Measurements from ENCODE around the gene BICD2.
A peak's percentile ranks its signal among the peaks of the same experiment; 100 is the strongest.

Gene BICD2

DNA sequence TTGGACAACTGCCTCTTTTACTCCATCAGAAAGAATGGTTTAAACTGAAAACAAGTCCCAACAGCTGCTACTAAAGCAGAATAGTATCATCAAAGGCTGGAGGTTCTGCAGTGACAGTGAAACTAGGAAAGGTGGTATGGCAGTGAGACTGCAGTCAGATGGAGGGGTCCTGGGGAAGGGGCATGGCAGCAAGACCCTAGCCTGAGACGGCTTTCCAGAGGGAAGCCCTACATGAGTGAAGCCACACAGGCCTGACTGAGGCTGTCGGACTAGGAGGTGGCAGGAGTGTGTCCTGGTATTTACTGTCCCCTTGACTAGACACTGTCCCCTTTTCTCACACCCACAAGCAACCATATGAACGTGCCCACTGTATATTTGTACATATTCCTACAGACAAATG is 54.3 kb downstream of the BICD2 start:
- Mint-ChIP-seq H3K4me1 (peaks cover 29% of the 10 kb centered on the region), H3K36me3 (ENCODE audit: low read depth) (peaks cover 24% of the 10 kb centered on the region), H3K27ac (no peak overlapping the region), H3K9me3 (no peaks in the 10 kb centered on the region), H3K4me3 (no peak overlapping the region), H3K27me3 (no peaks in the 10 kb centered on the region)
- ATAC-seq = no peak
- DNase-seq = no peak

DNA sequence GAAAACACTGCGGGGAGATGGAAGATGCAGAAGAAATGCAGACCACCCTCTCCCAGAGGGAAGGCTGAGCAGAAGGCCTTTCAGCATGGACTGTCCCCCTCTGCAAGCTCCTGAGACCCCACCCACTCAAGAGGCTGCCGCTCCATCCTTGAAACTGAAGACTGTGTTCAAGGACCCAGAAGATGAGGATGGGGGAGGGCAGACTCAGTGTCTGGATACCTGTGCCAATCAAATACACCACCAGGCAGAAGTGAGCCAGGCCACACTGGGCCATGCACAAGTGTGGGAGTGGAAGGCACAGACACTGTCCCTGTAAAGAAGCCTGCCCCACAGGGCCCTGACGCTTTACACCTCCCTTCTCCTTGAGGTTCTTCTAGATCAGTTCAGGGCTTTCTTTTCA is 54.7 kb downstream of the BICD2 start:
- H3K27ac Mint-ChIP-seq = no peak overlapping the region

DNA sequence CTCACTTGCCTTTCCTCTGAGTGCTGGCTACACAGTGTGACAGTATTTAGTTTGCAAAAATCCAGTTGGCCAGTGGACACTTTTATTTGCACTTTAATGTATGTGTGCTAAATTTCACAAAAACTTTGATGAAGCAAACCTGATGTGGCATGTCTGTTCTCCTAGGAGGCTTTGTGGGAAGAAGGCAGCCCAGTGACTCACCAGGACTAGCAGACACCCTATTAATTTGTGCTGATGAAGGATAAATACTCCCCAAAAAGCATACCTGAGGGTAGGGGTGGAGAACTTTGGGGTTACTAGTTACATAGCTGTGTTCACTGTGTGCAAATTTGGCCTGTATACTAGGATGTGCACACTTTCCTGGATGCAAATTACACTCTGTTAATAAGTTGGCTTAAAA is 55.4 kb downstream of the BICD2 start:
- Mint-ChIP-seq H3K4me3 (no peak overlapping the region), H3K9me3 (no peaks in the 10 kb centered on the region), H3K4me1 (peaks cover 29% of the 10 kb centered on the region), H3K36me3 (ENCODE audit: low read depth) (peaks cover 20% of the 10 kb centered on the region), H3K27ac (no peak overlapping the region), H3K27me3 (no peaks in the 10 kb centered on the region)
- DNase-seq (no peak), ATAC-seq (no peak)

More for the DNA sequence above, 54.7 kb downstream of the BICD2 start:
- H3K9me3 Mint-ChIP-seq = no peaks in the 10 kb centered on the region
- H3K4me1 Mint-ChIP-seq = peaks cover 29% of the 10 kb centered on the region
- no peaks in the 10 kb centered on the region for H3K27me3 Mint-ChIP-seq
- H3K36me3 Mint-ChIP-seq (ENCODE audit: low read depth) = peaks cover 24% of the 10 kb centered on the region
- no peak for DNase-seq
- H3K4me3 Mint-ChIP-seq = no peak overlapping the region
- no peak for ATAC-seq

- H3K27ac Mint-ChIP-seq = no peak overlapping the region
- H3K4me1 Mint-ChIP-seq = peaks cover 19% of the 10 kb centered on the region
- ATAC-seq = no peak
- H3K4me3 Mint-ChIP-seq = no peak overlapping the region
- DNase-seq = no peak
- no peaks in the 10 kb centered on the region for H3K9me3 Mint-ChIP-seq
- H3K27me3 Mint-ChIP-seq = no peaks in the 10 kb centered on the region
- H3K36me3 Mint-ChIP-seq (ENCODE audit: low read depth) = peaks cover 11% of the 10 kb centered on the region
Measured at GRCh38 chr9:92707530-92707929, 57.1 kb downstream of the BICD2 start.

GRCh38 chr9:92706218-92706940 is 58.3 kb downstream of the BICD2 start:
- peak; percentile 36 for DNase-seq
- H3K27me3 Mint-ChIP-seq = no peaks in the 10 kb centered on the region
- no peaks in the 10 kb centered on the region for H3K9me3 Mint-ChIP-seq
- peak overlapping the region; percentile 23 for H3K27ac Mint-ChIP-seq
- no peak overlapping the region for H3K4me3 Mint-ChIP-seq
- H3K4me1 Mint-ChIP-seq = peaks cover 9% of the 10 kb centered on the region
- peaks cover 4% of the 10 kb centered on the region for H3K36me3 Mint-ChIP-seq (ENCODE audit: low read depth)
- peak; percentile 94 for ATAC-seq

GRCh38 chr9:92704528-92704927 is 60.1 kb downstream of the BICD2 start:
- Mint-ChIP-seq H3K36me3 (ENCODE audit: low read depth) (peaks cover 3% of the 10 kb centered on the region), H3K4me1 (peaks cover 8% of the 10 kb centered on the region), H3K27me3 (no peaks in the 10 kb centered on the region), H3K4me3 (no peak overlapping the region), H3K9me3 (no peaks in the 10 kb centered on the region), H3K27ac (no peak overlapping the region)
- DNase-seq (no peak), ATAC-seq (no peak)

DNA sequence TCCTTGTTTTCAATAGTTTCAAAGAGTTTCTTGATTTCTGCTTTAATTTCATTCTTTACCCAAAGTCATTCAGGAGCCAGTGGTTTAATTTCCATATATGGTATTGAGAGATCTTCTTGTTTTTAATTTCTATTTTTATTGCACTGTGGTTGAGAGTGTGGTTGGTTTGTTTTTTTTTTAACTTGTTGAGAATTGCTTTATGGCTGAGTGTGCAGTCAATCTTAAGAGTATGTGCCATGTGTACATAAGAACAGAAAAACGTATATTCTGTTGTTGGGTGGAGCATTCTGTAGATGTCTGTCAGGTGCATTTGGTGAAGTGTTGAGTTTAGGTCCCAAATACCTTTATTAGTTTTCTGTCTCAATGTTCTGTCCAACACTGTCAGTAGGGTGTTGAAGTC is 68.0 kb downstream of the BICD2 start:
- Mint-ChIP-seq H3K4me1 (peaks cover 3% of the 10 kb centered on the region), H3K36me3 (ENCODE audit: low read depth) (peaks cover 11% of the 10 kb centered on the region), H3K27me3 (no peaks in the 10 kb centered on the region), H3K4me3 (no peak overlapping the region), H3K27ac (no peak overlapping the region), H3K9me3 (peaks cover 54% of the 10 kb centered on the region)
- DNase-seq (no peak), ATAC-seq (no peak)

- H3K4me3 Mint-ChIP-seq = no peak overlapping the region
- no peaks in the 10 kb centered on the region for H3K4me1 Mint-ChIP-seq
- H3K36me3 Mint-ChIP-seq (ENCODE audit: low read depth) = no peaks in the 10 kb centered on the region
- no peaks in the 10 kb centered on the region for H3K27me3 Mint-ChIP-seq
- H3K27ac Mint-ChIP-seq = no peak overlapping the region
- DNase-seq (no peak), ATAC-seq (no peak)
- peaks cover 19% of the 10 kb centered on the region for H3K9me3 Mint-ChIP-seq
Measured at GRCh38 chr9:92686954-92687353, 77.7 kb downstream of the BICD2 start.

DNA sequence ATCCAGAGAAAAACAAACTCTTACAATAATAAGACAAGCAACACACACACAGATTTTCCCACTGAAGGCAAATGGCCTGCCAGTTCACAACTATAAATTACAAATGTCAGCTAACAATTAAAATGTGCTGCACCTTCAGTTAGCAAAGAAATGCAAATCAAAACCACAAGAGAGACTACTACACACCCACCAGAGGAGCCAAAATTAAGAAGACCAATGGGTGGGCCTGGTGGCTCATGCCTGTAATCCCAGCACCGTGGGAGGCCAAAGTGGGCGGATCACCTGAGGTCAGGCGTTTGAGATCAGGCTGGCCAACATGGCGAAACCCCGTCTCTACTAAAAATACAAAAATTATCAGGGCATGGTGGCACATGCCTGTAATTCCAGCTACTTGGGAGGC is 79.6 kb downstream of the BICD2 start:
- Mint-ChIP-seq H3K4me1 (no peaks in the 10 kb centered on the region), H3K27ac (no peak overlapping the region), H3K4me3 (no peak overlapping the region), H3K36me3 (ENCODE audit: low read depth) (no peaks in the 10 kb centered on the region), H3K9me3 (peaks cover 2% of the 10 kb centered on the region), H3K27me3 (no peaks in the 10 kb centered on the region)
- DNase-seq = no peak
- no peak for ATAC-seq

- Mint-ChIP-seq H3K9me3 (no peaks in the 10 kb centered on the region), H3K36me3 (ENCODE audit: low read depth) (no peaks in the 10 kb centered on the region), H3K27me3 (no peaks in the 10 kb centered on the region), H3K4me3 (no peak overlapping the region), H3K4me1 (no peaks in the 10 kb centered on the region), H3K27ac (no peak overlapping the region)
- DNase-seq (no peak), ATAC-seq (no peak)
Measured at GRCh38 chr9:92682269-92682668, 82.4 kb downstream of the BICD2 start.

- no peaks in the 10 kb centered on the region for H3K9me3 Mint-ChIP-seq
- no peak for DNase-seq
- no peak for ATAC-seq
- H3K36me3 Mint-ChIP-seq (ENCODE audit: low read depth) = no peaks in the 10 kb centered on the region
- H3K4me1 Mint-ChIP-seq = no peaks in the 10 kb centered on the region
- H3K4me3 Mint-ChIP-seq = no peak overlapping the region
- H3K27ac Mint-ChIP-seq = no peak overlapping the region
- H3K27me3 Mint-ChIP-seq = no peaks in the 10 kb centered on the region
Measured at GRCh38 chr9:92680166-92681119, 84.2 kb downstream of the BICD2 start.

GRCh38 chr9:92679413-92680165 is 85.0 kb downstream of the BICD2 start:
- ATAC-seq (no peak), DNase-seq (no peak)
- no peaks in the 10 kb centered on the region for H3K4me1 Mint-ChIP-seq
- H3K4me3 Mint-ChIP-seq = no peak overlapping the region
- no peaks in the 10 kb centered on the region for H3K36me3 Mint-ChIP-seq (ENCODE audit: low read depth)
- no peaks in the 10 kb centered on the region for H3K9me3 Mint-ChIP-seq
- no peak overlapping the region for H3K27ac Mint-ChIP-seq
- no peaks in the 10 kb centered on the region for H3K27me3 Mint-ChIP-seq

- Mint-ChIP-seq H3K4me3 (peak overlapping the region; percentile 95), H3K27me3 (no peaks in the 10 kb centered on the region), H3K27ac (peak overlapping the region; percentile 5), H3K9me3 (no peaks in the 10 kb centered on the region), H3K36me3 (ENCODE audit: low read depth) (peaks cover 4% of the 10 kb centered on the region), H3K4me1 (peaks cover 26% of the 10 kb centered on the region)
- DNase-seq (no peak), ATAC-seq (no peak)
Measured at GRCh38 chr9:92671323-92671722, 93.3 kb downstream of the BICD2 start.

DNA sequence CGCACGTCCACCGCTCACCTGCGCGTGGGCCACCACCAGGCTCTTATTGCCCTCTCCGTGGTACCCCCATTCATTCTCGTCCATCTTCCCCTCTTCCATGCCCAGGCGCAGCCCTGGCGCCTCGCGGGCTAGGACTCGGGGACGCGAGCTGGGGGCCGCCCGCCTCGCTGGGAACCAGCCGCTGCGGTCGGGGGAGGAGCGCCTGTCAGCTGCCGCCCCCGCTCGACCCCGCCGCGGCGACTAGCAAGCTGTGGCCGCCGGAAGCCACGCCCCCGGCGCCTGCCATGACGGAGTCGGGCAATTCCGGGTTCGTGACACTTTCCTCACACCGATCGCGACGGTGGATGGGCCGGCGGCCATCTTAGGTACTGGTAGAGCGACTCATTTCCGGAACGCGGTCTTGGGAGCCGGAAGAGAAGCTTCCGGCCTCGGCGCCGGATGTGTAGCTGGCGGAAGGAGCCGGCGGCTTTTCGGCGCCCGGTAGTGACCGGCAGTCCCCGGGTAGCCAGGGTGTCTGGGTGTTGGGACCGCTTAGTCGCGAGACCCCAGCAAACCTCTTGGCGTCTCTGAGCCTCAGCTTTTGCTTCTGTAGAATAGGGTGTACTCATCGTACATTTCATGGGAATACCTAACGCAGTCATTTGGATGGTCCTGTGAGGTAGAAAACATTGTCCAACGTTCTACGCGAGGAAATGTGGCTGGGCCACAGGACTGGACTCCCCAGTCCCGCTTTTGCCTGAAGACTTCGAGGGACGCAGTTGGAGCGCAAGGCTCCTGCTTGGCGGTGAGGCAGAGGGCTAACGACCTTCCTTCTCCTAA is 94.5 kb downstream of the BICD2 start, which contains the start of gene IPPK:
Gene IPPK (minus strand): TSS at position 242 of the 819 bp plus-strand sequence. CDS start 143 bp downstream, at position 99.
- Mint-ChIP-seq H3K9me3 (no peaks in the 10 kb centered on the region), H3K4me1 (peaks cover 33% of the 10 kb centered on the region), H3K27ac (peak within 1 kb of the TSS; percentile 90), H3K4me3 (peak within 1 kb of the TSS; percentile 95), H3K27me3 (no peaks in the 10 kb centered on the region), H3K36me3 (ENCODE audit: low read depth) (peaks cover 5% of the 10 kb centered on the region)
- peak; percentile 98 for DNase-seq
- peak; percentile 94 for ATAC-seq
